ENCODE results near the gene AATK. TPM values are rescaled to one million over a fixed set of nuclear protein-coding genes. Genes with fewer than 3 reads are reported as not detected.

AATK gene
- total RNA-seq, 4 donors from 2014 or later = 23.9 to 190 (median 123) TPM

DNA sequence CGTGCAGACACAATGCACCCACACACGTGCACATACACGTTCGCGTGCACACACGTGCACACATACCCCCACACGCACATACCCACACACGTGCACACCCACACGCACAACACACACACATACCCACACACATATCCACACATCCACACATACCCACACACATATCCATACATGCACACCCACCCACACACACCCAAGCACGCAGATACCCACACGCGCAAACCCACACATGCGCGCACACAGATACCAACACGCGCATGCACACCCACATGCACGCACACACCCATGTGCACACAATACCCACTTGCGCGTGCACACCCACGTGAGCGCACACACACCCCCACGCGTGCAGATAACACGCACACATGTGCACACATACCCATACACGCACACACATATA, 27.5 kb downstream of the AATK start:
- Histone ChIP-seq H3K27ac (no peak overlapping the region), H3K4me1 (peaks cover 0 to 19% (median 0%) of the 10 kb centered on the region in 4 donors), H3K9me3 (no peaks in the 10 kb centered on the region), H3K4me3 (no peak overlapping the region), H3K36me3 (no peaks in the 10 kb centered on the region), H3K27me3 (no peaks in the 10 kb centered on the region)
- no peak for TF ChIP-seq POLR2A (IDR thresholded peaks at IDR 0.05)
- TF ChIP-seq, protein P1, sequence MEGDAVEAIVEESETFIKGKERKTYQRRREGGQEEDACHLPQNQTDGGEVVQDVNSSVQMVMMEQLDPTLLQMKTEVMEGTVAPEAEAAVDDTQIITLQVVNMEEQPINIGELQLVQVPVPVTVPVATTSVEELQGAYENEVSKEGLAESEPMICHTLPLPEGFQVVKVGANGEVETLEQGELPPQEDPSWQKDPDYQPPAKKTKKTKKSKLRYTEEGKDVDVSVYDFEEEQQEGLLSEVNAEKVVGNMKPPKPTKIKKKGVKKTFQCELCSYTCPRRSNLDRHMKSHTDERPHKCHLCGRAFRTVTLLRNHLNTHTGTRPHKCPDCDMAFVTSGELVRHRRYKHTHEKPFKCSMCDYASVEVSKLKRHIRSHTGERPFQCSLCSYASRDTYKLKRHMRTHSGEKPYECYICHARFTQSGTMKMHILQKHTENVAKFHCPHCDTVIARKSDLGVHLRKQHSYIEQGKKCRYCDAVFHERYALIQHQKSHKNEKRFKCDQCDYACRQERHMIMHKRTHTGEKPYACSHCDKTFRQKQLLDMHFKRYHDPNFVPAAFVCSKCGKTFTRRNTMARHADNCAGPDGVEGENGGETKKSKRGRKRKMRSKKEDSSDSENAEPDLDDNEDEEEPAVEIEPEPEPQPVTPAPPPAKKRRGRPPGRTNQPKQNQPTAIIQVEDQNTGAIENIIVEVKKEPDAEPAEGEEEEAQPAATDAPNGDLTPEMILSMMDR (IDR thresholded peaks at IDR 0.05) = no peak
- no peak for DNase-seq

DNA sequence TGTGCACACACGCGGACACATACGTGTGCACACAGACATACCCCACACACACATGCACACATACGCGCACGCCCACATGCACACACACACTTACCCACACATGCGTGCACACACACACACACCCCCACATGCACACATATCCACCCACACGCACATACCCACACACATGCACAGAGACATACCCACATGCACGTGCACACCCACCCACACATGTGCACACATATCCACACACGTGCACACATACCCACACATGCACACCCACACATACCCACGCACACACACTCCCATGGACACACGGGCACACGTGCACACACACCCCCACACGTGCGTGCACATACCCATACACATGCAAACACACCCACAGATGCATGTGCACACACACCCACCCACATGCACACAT, 27.9 kb downstream of the AATK start:
- H3K27ac ChIP-seq = no peak overlapping the region
- H3K9me3 ChIP-seq = no peaks in the 10 kb centered on the region
- TF ChIP-seq, protein P1 (IDR thresholded peaks at IDR 0.05) = no peak
- no peak for TF ChIP-seq POLR2A (IDR thresholded peaks at IDR 0.05)
- no peaks in the 10 kb centered on the region for H3K27me3 ChIP-seq
- no peak for DNase-seq
- H3K4me3 ChIP-seq = no peak overlapping the region
- peaks cover 0 to 21% (median 0%) of the 10 kb centered on the region in 4 donors for H3K4me1 ChIP-seq
- no peaks in the 10 kb centered on the region for H3K36me3 ChIP-seq

DNA sequence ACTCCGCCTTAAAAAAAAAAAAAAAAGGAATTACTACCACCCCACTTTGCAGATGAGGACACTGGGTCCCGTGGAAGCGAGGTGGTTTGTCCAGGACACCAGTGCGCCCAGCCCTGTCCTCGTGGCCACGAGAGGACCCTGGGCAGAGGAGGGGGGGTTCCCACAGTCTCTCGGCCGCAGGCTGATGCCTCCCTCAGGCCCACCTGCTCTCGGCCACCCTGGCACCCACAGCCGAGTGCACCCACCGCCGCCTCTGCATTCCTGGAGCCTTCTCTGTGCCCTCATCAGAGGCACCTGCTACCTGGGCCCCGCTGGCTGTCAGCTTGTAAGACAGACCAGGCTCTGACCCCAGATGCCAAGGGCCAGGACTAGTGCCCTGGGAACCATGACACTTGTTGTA, 28.8 kb downstream of the AATK start:
- Histone ChIP-seq H3K4me3 (no peak overlapping the region), H3K27ac (no peak overlapping the region), H3K4me1 (peaks cover 0 to 18% (median 2%) of the 10 kb centered on the region in 4 donors), H3K9me3 (no peaks in the 10 kb centered on the region), H3K36me3 (no peaks in the 10 kb centered on the region), H3K27me3 (no peaks in the 10 kb centered on the region)
- no peak for DNase-seq
- TF ChIP-seq POLR2A (IDR thresholded peaks at IDR 0.05) = no peak
- TF ChIP-seq, protein P1 (IDR thresholded peaks at IDR 0.05) = no peak

DNA sequence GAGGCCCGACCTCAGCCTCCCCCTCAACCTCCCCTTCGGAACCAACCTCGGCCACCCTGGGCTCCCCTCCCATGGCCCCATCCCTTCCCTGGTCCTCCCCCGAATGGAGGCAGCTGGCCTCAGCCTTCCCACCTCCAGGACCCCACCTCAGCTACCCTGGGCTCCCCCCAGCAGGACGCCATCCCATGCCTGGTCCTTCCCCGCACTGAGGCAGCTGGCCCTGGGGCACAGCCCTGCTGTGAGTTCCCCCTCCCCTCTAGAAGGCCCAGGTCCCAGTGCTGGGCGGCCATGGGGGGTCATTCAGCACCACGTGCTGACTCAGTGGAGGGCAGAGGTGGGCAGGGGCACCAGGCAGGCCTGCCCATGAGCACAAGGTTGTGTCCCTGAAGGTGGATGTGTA, 29.7 kb downstream of the AATK start:
- Histone ChIP-seq H3K27ac (no peak overlapping the region), H3K9me3 (no peaks in the 10 kb centered on the region), H3K4me3 (no peak overlapping the region), H3K27me3 (no peaks in the 10 kb centered on the region), H3K36me3 (no peaks in the 10 kb centered on the region), H3K4me1 (peaks cover 0 to 14% (median 2%) of the 10 kb centered on the region in 4 donors)
- no peak for DNase-seq
- TF ChIP-seq, protein P1 (IDR thresholded peaks at IDR 0.05) = no peak
- TF ChIP-seq POLR2A (IDR thresholded peaks at IDR 0.05) = no peak

DNA sequence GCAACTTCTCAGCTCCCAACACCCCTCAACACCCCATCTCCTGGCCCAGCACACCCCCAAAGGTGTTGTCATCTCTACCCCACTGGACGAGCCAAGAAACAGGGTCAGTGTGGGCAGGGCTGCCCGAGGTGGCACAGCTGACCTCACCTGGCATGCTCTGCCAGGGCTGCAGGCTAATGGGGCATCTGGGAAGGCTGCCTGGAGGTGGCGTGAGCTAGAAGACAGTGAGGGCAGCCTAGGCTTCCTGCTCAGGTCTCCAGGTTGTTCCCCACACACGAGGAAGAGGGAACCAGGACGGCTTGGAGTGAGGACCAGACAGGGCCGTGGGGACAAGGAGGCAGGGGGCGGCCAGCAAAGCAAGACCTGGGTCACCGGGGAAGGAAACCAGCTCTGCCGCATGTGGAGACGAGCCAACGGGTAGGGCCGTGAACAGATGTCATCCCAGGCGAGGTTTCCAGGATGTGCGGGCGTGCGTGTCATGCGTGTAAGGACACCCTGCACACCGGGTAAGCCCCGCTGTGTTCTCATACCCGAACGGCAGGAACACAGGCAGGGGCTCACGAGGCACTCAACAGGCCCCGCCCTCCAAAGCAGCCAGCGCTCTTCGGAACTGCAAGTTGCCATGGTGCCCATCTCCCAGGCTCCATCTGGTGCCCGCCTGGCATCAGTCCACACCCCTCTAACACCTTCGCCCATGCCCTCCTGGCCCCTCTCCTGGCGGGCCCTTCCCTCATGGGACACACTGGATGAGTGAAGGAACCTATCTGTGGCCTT, 30.3 kb downstream of the AATK start:
- Histone ChIP-seq H3K9me3 (no peaks in the 10 kb centered on the region), H3K27me3 (no peaks in the 10 kb centered on the region), H3K4me3 (no peak overlapping the region), H3K4me1 (peaks cover 0 to 14% (median 2%) of the 10 kb centered on the region in 4 donors), H3K27ac (no peak overlapping the region), H3K36me3 (no peaks in the 10 kb centered on the region)
- TF ChIP-seq POLR2A (IDR thresholded peaks at IDR 0.05) = no peak
- TF ChIP-seq, protein P1 (IDR thresholded peaks at IDR 0.05) = no peak
- no peak for DNase-seq
